Right kidney (tissue), 1 donor: ENCODE data around the gene AQP6.
"Not testable (repeated sequence)": the region's sequence is repeated elsewhere in the genome, so short reads cannot be mapped to it uniquely, and the experiment has no call there.

Experiments used
- DNase-seq: peaks from one replicate; pipeline ENCODE4 v3.0.0-alpha.2; 2016

AQP6 gene

DNA sequence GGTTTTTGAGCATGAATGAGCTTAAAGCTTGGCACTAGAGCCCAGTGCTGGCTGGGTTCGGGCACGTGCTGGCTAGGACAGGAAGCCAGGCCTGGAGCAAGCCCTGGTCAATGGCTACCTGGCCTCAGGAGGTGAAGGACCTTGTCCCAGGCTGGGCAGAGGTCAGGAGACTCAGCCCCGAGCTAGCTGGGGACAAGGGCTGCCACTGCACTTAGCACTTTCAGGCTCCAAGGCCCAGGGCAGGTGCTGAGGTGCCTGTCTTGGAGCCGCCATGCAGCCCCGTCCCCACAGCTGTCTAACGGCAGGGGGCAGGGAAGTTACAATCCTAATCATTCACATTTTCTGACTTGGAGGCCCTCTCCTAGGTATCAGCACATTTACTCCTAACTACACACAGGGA, 4.3 kb upstream of the AQP6 start:
- no peak for DNase-seq

DNA sequence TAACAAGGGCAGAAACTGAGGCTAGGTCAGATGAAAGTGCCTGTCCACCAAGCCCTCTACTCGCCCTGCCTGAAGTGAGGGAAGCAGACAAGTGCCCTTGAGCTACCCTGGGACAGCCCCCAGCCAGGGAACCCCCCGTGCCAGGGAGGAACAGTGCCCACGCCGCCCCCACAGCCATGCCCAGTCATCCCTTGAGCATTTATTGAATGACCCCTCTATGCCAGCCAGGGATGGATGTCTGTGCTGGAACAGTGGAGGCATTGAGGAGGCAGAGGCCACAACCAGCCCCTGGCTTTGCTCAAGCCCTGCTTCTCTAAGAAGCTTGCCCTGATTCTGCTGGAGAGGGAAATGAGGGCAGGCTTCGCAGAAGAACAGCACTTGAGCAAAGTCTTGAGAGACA, 3.7 kb upstream of the AQP6 start:
- DNase-seq = no peak

DNA sequence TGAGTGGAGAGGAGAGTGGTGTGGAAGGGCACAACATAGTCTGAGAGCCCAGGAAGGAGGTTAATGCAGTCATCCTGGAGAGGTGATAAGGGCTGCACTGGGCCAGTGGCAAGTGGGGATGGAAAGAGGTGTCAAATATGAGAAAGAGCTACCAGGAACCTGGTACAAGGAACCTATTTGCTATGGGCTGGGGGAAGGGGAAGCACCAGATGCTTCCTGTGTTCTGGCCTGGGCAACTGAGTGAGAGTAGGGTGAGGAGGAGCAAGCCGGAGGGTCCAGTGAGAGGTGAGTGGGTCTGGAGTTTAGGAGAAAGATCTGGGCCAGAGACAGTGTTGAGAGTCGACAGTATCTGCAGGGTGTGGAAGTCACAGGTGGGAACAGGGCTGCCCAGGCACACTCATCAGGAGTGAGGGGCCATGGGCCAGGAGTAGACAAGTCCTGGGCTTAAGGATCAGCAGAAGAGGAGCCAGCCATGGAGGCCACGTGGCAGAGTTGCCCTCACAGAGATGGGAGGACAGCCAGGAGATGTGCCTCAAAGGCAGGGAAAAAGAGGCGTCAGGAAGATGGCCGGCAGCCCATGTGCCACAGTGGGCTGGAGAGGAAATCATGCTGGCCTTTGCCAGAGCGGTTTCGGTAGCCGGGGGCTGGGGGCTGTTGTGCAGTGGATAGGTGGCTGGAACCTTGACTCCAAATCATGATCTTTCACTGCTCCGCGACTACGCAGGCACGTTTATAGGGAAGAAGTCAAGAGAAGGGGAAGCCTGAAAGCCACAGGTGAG, 2.9 kb upstream of the AQP6 start:
- no peak for DNase-seq

DNA sequence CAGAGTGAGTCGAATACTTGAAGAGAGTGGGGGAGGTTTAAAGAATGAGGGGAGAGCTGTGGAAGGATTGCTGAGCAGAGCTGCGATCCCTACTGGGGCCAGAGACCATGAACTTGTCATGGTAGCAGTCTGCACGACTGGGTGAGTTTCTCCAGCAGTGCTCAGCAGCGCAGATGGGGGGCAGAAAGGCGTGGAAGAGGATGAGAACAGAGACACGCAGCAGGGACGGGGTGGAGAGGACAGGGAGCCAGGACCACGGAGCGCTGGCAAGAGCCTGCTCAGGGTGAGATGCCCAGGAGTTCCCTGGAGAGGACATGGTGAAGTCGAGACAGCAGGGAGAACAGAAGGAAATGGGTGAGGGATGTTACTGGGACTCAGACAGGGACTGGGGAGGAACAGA, 2.1 kb upstream of the AQP6 start:
- DNase-seq = no peak

DNA sequence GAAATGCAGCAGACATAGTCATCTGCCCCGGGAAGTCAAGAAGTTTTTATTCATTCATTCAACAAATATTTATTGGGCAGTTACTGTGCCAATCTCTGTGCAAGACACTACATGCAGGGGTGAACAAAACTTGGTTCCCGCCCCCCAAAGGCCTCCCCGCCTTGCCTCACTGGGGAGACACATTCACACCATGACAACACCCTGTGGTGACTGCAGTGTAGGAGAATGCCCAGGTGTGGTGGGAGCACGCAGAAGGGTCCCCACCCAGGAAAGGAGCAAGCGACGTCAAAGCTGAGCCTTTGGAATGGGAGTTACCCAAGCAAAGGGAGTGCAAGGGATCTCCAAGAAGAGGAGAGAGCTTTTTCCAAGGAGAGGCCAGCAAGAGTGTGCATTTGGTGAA, 1.6 kb upstream of the AQP6 start:
- no peak for DNase-seq

DNA sequence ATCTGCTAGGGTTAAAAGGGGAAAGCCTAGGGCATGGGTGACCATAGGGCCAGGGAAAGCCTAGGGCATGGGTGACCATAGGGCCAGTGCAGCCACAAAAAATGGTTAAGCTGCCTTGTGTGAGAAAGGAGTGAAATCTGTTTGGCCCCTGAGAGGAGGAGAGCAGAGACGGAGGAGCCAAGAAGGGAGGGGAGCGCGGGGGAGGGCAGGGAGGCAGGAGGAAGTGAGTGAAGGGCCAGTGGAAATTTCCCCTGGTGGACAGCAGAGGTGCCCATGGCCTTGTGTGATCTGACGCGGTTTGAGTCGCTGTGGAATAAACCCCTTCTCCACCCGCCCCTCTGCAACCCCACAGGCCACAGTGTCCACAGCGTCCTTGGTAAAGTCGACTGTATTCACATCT, 618 bp upstream of the AQP6 start:
- no peak for DNase-seq

DNA sequence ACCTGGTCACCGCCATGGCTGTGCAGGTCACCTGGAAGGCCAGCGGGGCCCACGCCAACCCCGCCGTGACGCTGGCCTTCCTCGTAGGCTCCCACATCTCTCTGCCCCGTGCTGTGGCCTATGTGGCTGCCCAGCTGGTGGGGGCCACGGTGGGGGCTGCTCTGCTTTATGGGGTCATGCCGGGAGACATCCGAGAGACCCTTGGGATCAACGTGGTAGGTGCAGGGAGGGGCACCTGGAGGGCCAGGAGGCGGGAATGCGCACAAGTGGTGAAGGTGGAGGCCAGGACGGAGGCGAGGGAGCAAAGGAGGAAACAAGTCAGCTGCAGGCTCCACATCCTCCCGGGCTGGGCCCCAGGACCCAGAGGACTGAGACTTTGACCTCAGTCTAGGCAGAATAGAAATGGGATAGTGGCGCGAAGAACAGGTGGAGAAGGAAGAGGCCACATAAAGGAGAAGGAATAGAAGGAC, 649 bp downstream of the AQP6 start:
- DNase-seq = no peak

DNA sequence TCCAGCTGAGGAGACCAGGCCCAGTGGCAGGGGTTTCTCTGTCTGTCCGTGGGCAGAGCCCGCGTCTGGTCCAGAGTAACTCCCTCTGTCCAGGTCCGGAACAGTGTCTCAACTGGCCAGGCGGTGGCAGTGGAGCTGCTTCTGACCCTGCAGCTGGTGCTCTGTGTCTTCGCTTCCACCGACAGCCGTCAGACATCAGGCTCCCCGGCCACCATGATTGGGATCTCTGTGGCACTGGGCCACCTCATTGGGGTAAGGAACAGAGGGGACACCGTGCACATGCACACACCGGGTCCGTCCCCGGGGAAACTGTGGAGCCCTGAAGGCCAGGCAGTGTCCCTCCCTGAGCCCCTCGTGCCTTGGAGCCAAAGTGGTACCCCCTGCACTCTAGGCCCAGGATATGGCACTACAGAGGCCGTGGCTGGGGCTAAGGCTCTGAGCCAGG, 1.5 kb downstream of the AQP6 start:
- peak; percentile 42 for DNase-seq

DNA sequence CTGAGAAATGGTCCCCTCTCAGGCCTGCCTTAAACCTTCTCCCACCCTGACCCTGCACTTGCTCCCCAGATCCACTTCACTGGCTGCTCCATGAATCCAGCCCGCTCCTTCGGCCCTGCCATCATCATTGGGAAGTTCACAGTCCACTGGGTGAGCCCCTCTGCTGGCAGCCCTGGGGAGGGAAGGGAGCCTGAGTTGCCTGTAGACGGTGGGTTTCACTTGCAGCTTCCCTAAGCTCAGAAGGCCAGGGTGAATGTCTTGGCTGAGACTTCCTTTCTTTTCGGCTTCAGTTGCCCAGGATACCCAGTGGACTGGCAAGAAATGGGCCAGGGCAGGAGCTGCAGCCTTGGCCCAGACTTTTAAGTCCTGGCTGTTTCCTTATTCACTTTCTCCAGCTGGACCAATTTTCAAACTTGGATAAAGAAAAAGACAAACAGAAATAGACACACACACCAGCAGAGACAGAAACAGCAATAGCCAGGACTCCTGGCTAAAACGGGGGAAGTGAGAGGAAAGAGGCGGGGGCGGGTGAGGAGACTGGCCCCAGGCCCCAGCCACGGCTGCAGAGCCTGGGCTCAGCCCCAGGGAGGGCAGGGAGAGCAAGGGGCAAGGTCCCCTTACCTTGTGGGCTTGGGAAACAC, 2.0 kb downstream of the AQP6 start:
- peak; percentile 28 for DNase-seq

DNA sequence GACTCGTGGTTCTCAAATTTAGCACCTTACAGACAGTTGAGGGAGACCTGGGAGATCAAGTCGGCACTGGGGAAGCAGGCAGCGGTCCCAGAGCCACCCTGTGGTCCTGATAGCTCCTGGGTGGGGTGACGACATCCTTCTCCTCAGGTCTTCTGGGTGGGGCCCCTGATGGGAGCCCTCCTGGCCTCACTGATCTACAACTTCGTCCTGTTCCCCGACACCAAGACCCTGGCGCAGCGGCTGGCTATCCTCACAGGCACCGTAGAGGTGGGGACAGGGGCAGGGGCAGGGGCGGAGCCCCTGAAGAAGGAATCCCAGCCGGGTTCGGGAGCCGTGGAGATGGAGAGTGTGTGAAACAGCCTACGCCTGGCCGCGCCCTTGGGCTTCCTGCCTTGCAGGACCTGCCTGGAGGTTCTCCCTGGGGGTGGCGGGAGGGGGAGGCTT, 2.6 kb downstream of the AQP6 start:
- peak; percentile 26 for DNase-seq

DNA sequence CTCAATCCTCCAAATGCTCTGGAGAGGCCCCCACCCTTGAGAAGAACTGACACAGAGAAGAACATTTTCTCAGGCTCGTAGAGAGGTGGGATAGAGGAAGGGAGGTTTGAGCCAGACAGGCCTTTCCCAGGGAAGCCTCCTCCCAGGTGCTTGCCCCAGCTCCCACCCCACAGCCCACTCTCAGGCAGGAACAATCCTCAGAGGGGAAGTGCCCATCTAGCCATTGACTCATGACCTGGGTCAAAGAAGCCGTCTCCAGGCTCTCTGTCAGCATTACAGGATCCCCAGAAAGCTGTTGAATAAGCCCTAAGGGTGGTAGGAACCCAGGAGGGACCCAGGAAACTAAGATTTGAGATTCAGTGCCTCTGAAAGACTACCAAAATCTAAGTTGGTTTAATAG, 3.8 kb downstream of the AQP6 start:
- no peak for DNase-seq

DNA sequence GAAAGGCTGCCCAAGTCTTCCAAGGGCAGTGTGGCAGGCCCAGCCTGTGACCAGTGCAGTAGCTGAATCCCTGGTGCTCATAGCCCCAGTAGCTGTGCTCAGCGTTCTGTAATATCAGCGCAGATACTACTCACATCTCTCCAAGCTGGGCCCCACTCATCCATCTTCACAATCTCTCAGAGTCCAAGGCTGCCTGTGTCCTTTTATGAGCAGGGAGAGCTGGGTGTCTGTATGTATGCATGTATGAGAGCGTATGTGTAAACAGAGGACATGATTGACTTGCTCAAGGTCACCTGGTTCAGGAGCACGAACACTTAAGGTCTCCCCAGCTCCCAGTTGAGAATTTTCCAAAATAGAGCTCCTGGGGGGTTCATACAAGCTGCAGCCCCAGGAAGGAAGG, 5.4 kb downstream of the AQP6 start:
- DNase-seq = no peak

DNA sequence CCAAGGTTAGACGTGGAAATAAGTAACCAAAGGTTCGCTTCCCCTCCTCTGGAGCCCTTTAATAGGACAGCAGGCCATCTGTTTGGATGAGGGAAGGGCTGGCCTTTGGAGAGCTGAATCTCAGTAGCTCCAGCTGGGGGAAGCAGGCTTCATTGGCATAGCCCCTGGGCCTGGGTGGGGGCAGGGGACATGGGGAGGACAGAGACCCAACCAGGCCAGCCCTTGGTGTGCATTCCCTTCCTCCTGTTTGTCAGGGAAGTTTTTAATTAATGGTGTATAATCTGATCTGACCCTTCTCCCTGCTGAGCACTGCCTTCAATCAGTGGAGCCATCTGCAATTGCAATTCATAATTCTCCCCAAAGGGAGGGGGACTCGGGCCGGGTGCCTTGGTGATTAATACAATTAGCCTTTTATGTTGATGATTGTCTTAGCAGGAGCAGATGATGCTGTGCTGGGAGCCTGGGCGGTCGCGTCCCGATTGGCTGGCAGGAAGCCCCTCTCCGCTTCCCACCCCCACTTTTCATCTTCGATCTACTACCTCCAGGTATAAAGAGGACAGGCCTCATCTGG, 6.4 kb downstream of the AQP6 start:
- peak; percentile 9 for DNase-seq

DNA sequence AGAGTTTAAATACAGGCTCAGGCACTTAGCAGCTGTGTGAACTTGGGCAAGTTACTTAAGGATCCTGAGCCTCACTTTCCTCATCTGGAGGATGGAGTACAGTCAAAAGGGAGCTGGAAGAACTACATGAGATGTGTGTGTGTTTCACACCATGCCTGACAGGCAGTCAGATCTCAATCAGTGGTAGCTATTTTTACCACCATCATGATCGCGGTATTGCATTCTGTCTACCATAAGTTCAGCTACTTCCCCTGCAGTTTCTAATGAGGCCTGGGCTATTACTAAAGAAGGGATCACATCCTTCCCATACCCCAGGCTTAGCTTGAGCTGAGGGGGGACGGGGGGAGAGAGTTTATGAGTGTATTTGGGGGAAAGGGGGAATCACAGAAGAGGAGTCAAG, 7.0 kb downstream of the AQP6 start:
- DNase-seq = no peak

DNA sequence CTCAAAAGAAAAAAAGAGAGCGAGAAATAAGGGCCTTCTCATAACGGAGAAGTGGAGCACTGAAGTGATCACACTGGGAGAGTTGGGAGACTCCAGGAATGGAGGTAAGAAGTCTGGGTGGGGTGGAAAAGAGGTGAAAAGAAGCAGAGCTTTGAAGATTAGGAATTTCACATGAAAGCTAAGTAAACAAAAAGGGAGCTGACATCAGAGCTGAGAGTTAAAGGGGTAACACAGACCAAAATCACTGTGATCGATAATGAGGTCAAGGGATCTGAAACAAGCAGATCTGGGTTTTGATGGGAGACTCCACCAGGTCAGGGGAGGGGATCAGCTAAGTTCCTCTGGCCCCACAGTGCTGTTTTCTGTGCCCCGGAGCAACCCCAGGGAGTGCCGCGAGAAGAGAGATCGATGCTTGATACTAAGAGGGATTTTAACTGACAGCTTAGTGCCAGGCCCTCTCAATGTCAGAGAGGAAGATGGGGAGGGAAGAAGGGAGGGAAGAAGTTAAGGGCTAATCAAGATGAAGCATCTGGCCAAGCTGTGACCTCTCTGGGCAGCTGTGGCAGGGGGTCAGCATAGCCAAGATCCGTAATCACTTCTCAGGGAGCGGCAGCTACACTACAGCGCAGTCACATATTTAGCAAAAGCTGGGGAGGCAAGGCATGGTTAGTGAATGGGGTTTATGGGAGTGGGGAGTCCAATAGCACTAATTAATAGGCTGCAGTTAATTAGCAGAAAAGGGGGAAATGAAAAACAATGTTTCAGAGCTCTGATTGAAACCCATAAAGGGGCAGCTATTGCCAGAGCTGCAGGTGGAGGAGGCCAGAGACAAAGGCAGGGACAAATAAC, 8.0 kb downstream of the AQP6 start:
- DNase-seq = peak; percentile 31

DNA sequence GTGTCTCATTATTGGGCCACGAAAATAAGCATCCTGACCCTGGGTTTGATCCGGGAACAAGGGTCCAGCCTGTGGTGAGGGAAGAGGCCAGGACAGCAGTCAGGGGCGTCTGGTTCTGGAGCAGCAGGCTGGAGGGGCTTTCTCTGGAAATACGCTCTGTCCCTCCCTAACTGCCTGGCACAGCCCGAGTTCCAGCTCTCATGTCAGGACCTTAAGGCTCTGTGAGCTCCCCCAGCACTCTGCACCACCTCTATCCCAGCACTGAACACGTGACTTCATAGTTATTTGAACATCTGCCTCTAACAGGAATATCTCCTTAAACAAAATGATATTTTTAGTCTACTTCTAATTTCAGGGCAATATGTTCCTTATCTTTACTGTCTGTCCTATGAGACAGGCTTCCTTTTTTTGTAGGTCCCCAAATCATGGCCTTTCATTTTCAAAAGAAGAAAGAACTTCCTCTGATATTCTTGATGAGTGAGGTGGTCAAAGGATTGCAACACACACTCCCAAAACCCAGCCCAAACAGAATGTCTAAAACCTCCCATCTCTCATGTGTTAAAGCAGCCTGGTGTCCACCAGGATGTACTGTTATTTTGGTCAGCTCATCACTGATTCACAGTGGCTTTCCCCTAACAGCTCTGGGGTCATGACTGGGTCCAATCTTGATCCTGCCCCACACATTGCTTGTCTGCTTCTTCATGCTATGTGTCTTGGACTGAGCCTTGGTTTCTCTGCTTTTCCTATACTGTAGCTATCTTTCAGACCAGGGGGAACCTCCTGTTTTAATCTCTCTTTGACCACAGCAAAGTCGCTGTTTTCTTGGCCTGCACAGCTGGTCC, 9.7 kb downstream of the AQP6 start:
- DNase-seq = no peak

DNA sequence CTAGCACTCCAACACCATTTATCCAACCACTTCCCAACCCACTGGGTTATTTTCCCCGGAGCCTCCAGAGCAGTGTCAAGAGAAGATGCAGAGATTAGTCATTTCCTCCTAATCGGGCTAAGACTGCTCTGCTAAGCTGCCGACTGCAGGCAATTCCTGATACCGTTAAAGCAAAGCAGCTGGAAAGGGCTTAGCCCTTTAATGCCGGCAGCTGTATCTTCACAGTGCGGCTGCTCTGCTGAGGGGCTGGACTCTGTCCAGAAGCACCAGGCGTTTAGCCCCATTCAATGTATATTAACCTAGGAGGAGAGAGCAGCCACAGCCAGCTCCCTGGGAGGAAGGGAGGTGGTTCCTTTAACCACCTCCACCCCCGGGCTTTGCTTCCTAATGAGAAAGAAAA, 11.1 kb downstream of the AQP6 start:
- no peak for DNase-seq

DNA sequence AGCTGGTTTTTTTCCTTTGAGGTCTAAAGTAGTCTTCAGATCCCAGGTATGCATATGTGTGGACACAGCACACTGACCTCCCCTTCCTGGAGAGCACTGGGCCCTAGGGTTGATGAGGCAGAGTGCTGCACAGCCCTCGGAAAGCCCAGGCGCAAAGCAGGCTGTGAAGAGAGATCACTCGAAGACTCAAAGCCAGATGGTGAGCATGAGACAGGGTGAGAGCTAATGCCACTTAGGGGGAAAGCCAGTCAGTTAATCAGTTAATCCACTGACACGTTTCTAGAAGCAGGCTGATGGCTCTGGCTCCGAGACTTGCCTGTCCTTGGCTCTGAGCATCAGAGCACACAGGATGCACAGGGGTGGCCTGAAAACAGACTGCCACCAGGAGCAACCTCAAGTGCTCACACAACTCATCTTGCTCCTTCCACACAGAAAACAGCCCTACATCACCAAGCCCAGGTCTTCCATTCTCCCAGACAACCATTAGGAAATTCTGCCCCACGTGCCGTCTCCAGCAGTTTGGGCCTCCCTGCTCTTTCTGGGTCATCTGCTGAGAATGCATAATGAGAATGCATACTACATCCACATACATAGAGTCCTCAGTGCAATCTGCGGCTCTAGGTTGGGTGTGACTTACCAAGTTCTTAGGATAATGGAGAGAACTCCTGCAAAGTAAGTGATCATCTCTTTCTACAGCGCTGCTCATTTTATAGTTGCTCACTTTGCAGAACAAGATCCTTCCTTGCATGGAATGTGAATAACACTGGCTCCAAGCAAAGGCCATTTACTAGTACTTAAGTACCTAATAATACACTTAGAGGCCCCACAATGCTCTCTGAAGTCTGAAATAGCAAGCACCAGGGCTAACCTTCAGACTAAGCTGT, 12.0 kb downstream of the AQP6 start:
- DNase-seq = peak; percentile 29

DNA sequence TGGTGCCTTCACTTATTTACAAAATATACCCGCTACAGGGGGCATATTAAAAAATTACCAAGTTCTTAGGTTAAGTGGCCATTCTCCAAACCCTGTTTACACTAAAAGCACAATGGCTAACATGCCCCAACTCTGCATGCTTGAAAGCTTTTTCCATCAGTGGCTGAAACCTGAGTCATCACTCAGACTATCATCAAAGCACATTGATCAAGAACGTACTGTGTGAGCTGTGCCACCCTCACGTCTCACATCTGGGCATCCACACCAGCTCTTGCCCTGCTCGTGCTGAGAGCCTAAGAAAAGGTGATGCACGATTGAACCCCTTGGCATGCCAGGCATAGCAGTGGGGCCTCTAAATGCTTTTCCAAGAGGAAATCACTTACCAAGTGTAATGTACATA, 13.2 kb downstream of the AQP6 start:
- no peak for DNase-seq

DNA sequence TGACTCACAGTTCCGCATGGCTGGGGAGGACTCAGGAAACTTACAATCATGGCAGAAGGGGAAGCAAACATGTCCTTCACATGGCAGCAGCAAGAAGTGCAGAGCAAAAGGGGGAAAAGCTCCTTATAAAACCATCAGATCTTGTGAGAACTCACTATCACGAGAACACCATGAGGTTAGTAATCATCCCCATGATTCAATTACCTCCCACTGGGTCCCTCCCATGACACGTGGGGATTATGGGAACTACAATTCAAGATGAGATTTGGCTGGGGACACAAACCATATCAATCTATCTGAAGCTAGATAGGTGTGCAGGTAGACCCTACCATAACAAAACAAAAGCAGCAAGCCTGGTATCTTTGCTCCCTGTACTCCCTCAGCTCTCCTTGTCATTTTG, 13.7 kb downstream of the AQP6 start:
- not testable (repeated sequence) for DNase-seq
